ENCODE results near the gene PROX1. TPM values are rescaled to one million over a fixed set of nuclear protein-coding genes. Genes with fewer than 3 reads are reported as not detected.

The PROX1 gene
- total RNA-seq, 1 donor from 2014 or later: 0.32 TPM

DNA sequence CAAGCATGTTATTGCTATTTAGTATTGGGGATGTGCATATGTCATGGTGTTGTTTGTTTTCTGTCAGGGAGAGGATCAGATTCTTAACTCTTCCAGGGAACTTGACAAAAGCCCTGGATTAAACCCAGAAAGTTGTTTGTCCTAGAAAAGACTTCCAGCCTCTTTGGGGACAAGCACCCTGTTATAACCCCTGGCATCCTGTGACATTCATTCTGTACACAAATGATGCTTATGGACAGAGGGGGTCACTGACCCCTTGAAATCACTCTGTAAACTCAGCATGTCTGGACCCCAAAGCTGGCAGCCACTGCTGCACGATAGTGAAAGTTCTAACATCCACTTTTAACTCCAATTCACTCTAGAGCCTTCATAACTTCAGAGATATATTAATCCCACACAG, 81.2 kb downstream of the PROX1 start:
- Mint-ChIP-seq H3K9me3 (ENCODE audit: low read depth) (no peaks in the 10 kb centered on the region), H3K27ac (ENCODE audit: unreplicated experiment) (no peak overlapping the region), H3K4me1 (ENCODE audit: low read depth) (no peaks in the 10 kb centered on the region), H3K36me3 (ENCODE audit: low read depth) (no peaks in the 10 kb centered on the region), H3K27me3 (ENCODE audit: low read depth) (peaks cover 26% of the 10 kb centered on the region), H3K4me3 (ENCODE audit: unreplicated experiment) (no peak overlapping the region)
- no peak for DNase-seq (ENCODE audit: low spot score)
- TF ChIP-seq CTCF (IDR thresholded peaks at IDR 0.05): no peak

DNA sequence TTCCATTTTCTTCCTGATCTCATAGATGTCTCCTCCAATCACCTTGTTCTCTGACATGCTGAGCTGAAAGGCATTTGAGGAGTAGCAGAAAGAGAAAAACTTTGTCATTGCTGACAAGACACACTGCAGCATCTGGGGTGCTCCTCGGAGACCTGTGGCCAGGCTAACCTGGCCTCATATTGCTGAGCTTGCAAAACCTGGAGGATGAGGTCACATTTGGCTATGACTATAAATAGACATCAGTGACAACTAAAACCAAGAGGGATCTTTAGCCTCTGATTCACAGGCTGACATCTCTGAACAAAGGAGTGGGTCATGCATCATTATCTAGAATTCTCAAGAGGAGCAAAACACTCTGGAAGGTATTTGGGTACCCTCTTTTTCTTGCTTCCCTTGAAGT, 83.7 kb downstream of the PROX1 start:
- TF ChIP-seq CTCF (IDR thresholded peaks at IDR 0.05): no peak
- H3K27me3 Mint-ChIP-seq (ENCODE audit: low read depth): peaks cover 25% of the 10 kb centered on the region
- no peak overlapping the region for H3K4me3 Mint-ChIP-seq (ENCODE audit: unreplicated experiment)
- no peaks in the 10 kb centered on the region for H3K36me3 Mint-ChIP-seq (ENCODE audit: low read depth)
- no peaks in the 10 kb centered on the region for H3K4me1 Mint-ChIP-seq (ENCODE audit: low read depth)
- no peak for DNase-seq (ENCODE audit: low spot score)
- no peaks in the 10 kb centered on the region for H3K9me3 Mint-ChIP-seq (ENCODE audit: low read depth)
- no peak overlapping the region for H3K27ac Mint-ChIP-seq (ENCODE audit: unreplicated experiment)

- no peak overlapping the region for H3K27ac Mint-ChIP-seq (ENCODE audit: unreplicated experiment)
- DNase-seq (ENCODE audit: low spot score): no peak
- H3K27me3 Mint-ChIP-seq (ENCODE audit: low read depth): peaks cover 26% of the 10 kb centered on the region
- TF ChIP-seq CTCF (IDR thresholded peaks at IDR 0.05): no peak
- no peaks in the 10 kb centered on the region for H3K4me1 Mint-ChIP-seq (ENCODE audit: low read depth)
- H3K36me3 Mint-ChIP-seq (ENCODE audit: low read depth): no peaks in the 10 kb centered on the region
- no peak overlapping the region for H3K4me3 Mint-ChIP-seq (ENCODE audit: unreplicated experiment)
- H3K9me3 Mint-ChIP-seq (ENCODE audit: low read depth): no peaks in the 10 kb centered on the region
These were observed 84.8 kb downstream of the PROX1 start for GRCh38 chr1:214072426-214073157.

DNA sequence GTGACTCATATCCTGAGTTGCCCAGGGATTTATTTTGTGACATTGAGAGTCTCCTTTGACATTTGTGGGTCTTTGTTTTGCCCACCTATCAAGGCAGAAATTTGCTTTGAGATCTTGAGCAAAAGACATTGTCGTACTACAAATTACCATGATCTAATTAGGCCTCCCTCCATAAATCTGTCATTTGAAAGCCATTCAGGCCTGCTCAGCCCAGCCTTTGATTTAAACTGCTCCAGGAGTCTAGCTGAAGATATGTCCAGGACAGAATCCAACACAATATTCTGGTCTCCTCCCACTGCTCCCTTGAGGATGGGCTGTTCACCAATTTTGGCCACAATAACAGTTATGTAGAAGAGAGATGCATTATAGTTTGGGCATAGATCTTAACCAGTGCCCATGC, 86.7 kb downstream of the PROX1 start:
- Mint-ChIP-seq H3K9me3 (ENCODE audit: low read depth) (no peaks in the 10 kb centered on the region), H3K27ac (ENCODE audit: unreplicated experiment) (no peak overlapping the region), H3K27me3 (ENCODE audit: low read depth) (peaks cover 26% of the 10 kb centered on the region), H3K4me3 (ENCODE audit: unreplicated experiment) (no peak overlapping the region), H3K36me3 (ENCODE audit: low read depth) (no peaks in the 10 kb centered on the region), H3K4me1 (ENCODE audit: low read depth) (no peaks in the 10 kb centered on the region)
- TF ChIP-seq CTCF (IDR thresholded peaks at IDR 0.05): no peak
- no peak for DNase-seq (ENCODE audit: low spot score)

DNA sequence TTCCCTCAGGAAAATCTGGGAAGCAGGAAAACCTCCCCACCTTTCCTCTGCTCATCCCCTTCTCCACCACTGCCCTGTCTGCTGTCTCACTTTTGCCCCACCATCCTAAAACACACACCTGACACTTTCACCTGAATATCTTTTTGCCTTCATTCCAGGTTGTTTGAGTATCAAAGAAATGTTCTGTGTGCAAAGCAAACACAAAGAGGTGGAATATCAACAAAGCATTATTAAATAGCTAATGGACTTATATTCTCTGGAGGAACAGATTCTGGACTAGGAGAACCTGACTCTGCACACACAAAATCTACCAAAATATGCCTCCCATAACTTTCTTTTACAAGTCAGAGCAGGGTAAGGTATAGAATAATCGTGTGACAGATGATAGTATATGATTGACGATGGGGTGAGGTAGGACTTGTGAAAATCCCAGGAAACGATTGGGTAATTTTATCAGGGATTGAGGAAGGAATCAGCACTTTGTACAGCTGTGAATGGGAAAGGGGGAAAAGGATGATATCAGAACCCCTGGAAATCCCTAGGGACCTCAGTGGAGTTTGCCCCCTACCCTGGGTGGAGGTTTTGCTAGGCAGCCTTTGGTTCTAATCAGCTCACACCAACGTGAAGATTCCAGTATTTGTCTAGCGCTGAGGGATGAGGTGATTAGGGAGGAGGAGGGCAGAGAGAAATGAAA, 87.7 kb downstream of the PROX1 start:
- Mint-ChIP-seq H3K4me3 (ENCODE audit: unreplicated experiment) (no peak overlapping the region), H3K27ac (ENCODE audit: unreplicated experiment) (no peak overlapping the region), H3K36me3 (ENCODE audit: low read depth) (no peaks in the 10 kb centered on the region), H3K9me3 (ENCODE audit: low read depth) (no peaks in the 10 kb centered on the region), H3K27me3 (ENCODE audit: low read depth) (peaks cover 21% of the 10 kb centered on the region), H3K4me1 (ENCODE audit: low read depth) (no peaks in the 10 kb centered on the region)
- no peak for DNase-seq (ENCODE audit: low spot score)
- no peak for TF ChIP-seq CTCF (IDR thresholded peaks at IDR 0.05)
